Body of pancreas (tissue), 4 donors: Measurements from ENCODE around the gene P2RY4. TPM values are rescaled to one million over a fixed set of nuclear protein-coding genes. Genes with fewer than 3 reads are reported as not detected.

Experiments used
- ATAC-seq: fragments of 150-250 bp; one replicate; pipeline ENCODE4 v1.9.1; 2016
- DNase-seq, 4 donors: peaks; one replicate each; pipeline ENCODE4 v3.0.0-alpha.2; 2019
- H3K27ac ChIP-seq, 4 donors: fragments of 200-600 bp; sonication (generic); 1 replicate in 3 of 4; 2 replicates in 1 of 4; pipeline versions ENCODE4 v1.5.1 to v1.6.1; 2016 to 2019; ENCODE audit warnings: mild to moderate bottlenecking in 1 of 4, mixed read lengths in 1 of 4, moderate library complexity in 1 of 4
- H3K27me3 ChIP-seq, 2 donors: fragments of 200-600 bp; sonication (generic); one replicate each; pipeline ENCODE4 v1.6.0; 2016; ENCODE audit warnings: mild to moderate bottlenecking in 1 of 2
- H3K36me3 ChIP-seq, 2 donors: fragments of 200-600 bp; sonication (generic); replicated peaks in 1 of 2; 2 replicates each; pipeline ENCODE4 v1.5.1; 2016; ENCODE audit warnings: low read depth in 2 of 2; ENCODE audit not compliant: insufficient read depth in 1 of 2
- H3K4me1 ChIP-seq: fragments of 200-600 bp; sonication (generic); one replicate; pipeline ENCODE4 v1.6.0; 2016
- H3K4me3 ChIP-seq, 2 donors: fragments of 200-600 bp; sonication (generic); 1 replicate in 1 of 2; 2 replicates in 1 of 2; pipeline ENCODE4 v1.5.1; 2016 to 2019
- H3K9me3 ChIP-seq, 3 donors: fragments of 200-600 bp; sonication (generic); 1 replicate in 2 of 3; 2 replicates in 1 of 3; pipeline ENCODE4 v1.5.1; 2016
- CTCF ChIP-seq, 7 experiments: fragments of 450-650 bp in 4 of 7; fragments of 200-600 bp in 3 of 7; sonication (generic) in 3 of 7; IDR thresholded peaks; one replicate each; pipeline ENCODE4 v1.5.1; 2016 to 2019; ENCODE audit warnings: antibody characterized with exemption in 7 of 7
- POLR2A ChIP-seq, 3 donors: fragments of 450-650 bp; IDR thresholded peaks; one replicate each; pipeline ENCODE4 v1.6.1; 2016; ENCODE audit warnings: antibody characterized with exemption in 3 of 3, mild to moderate bottlenecking in 2 of 3
- WGBS, 2 donors: methylation state at CpG; one replicate each; pipeline ENCODE4 v1.1.5; 2017; 5-methylcytosine and 5-hydroxymethylcytosine counted together
- intact Hi-C: fragments of 100-400 bp; cut with DNase I; formaldehyde crosslinking; loops from one replicate; pipeline ENCODE4 v1.15.1; 2023
- total RNA-seq, 2 donors: library from RNA; depleted of rRNA; stranded (reverse); fragments of >200 nt; gene quantifications; one replicate each; pipeline ENCODE4 v1.1.0, GENCODE V29; 2016

Gene P2RY4
- 1 to 10 TPM in 1 of 2 donors, not detected in 1; 1.3 TPM for total RNA-seq

- intact Hi-C loops, result no loop called here
- H3K36me3 ChIP-seq, result no peaks in the 10 kb centered on the region
- TF ChIP-seq CTCF (IDR thresholded peaks at IDR 0.05) (no peak), POLR2A (IDR thresholded peaks at IDR 0.05) (no peak)
- ATAC-seq, result no peak
- H3K9me3 ChIP-seq, result no peaks in the 10 kb centered on the region
- no peak for DNase-seq
- H3K27me3 ChIP-seq, result no peaks in the 10 kb centered on the region
- H3K4me3 ChIP-seq, result no peak within 1 kb of the TSS
- H3K27ac ChIP-seq, result no peak within 1 kb of the TSS
- WGBS, 2 donors, result 49 to 70% methylated on average over 3 of the region's 4 CpGs
- H3K4me1 ChIP-seq, result no peaks in the 10 kb centered on the region
These were observed at the start of gene P2RY4 for GRCh38 chrX:70260104-70260503. TSS of gene P2RY4 (minus strand) at chrX:70260204. CDS start at chrX:70259624, 580 bp downstream.

GRCh38 chrX:70301716-70302115, 41.7 kb upstream of the P2RY4 start:
- H3K4me1 ChIP-seq, result no peaks in the 10 kb centered on the region
- intact Hi-C loops, result no loop called here
- H3K4me3 ChIP-seq, result no peak overlapping the region
- no peaks in the 10 kb centered on the region for H3K27me3 ChIP-seq
- WGBS, 2 donors, result 53 to 86% methylated on average over 3 of the region's 3 CpGs
- H3K9me3 ChIP-seq, result no peaks in the 10 kb centered on the region
- TF ChIP-seq CTCF (IDR thresholded peaks at IDR 0.05) (no peak), POLR2A (IDR thresholded peaks at IDR 0.05) (no peak)
- no peak overlapping the region for H3K27ac ChIP-seq
- H3K36me3 ChIP-seq, result no peaks in the 10 kb centered on the region
- DNase-seq, result no peak
- ATAC-seq, result no peak

- no peak for ATAC-seq
- H3K9me3 ChIP-seq, result no peaks in the 10 kb centered on the region
- no peak overlapping the region for H3K4me3 ChIP-seq
- intact Hi-C loops, result no loop called here
- H3K27ac ChIP-seq, result no peak overlapping the region
- H3K27me3 ChIP-seq, result no peaks in the 10 kb centered on the region
- TF ChIP-seq POLR2A (IDR thresholded peaks at IDR 0.05), result no peak
- no peak for DNase-seq
- no peaks in the 10 kb centered on the region for H3K36me3 ChIP-seq
- 87 to 89% methylated on average over 5 of the region's 5 CpGs for WGBS, 2 donors
- H3K4me1 ChIP-seq, result peaks cover 12% of the 10 kb centered on the region
These were observed 33.6 kb upstream of the P2RY4 start for GRCh38 chrX:70293621-70294020.

- DNase-seq (no peak), ATAC-seq (no peak)
- intact Hi-C loops, result no loop called here
- no peak for TF ChIP-seq CTCF (IDR thresholded peaks at IDR 0.05)
- no peak for TF ChIP-seq POLR2A (IDR thresholded peaks at IDR 0.05)
- WGBS, 2 donors, result 0% methylated on average over 1 of the region's 1 CpG
- no peak overlapping the region for H3K27ac ChIP-seq
- no peak overlapping the region for H3K4me3 ChIP-seq
- no peaks in the 10 kb centered on the region for H3K36me3 ChIP-seq
- H3K4me1 ChIP-seq, result peaks cover 12% of the 10 kb centered on the region
- no peaks in the 10 kb centered on the region for H3K27me3 ChIP-seq
- H3K9me3 ChIP-seq, result no peaks in the 10 kb centered on the region
These were observed 32.8 kb upstream of the P2RY4 start for GRCh38 chrX:70292788-70293187.

GRCh38 chrX:70289793-70290770, 30.1 kb upstream of the P2RY4 start, which contains the start of the genes KIF4A and PDZD11:
TSS of gene KIF4A (plus strand) at chrX:70290104. CDS start at chrX:70290459, 355 bp downstream.
TSS of gene PDZD11 (minus strand) at chrX:70289927. CDS start at chrX:70289341, 586 bp downstream.
- DNase-seq (peak; percentile 76 to 84 (median 82)), ATAC-seq (peak; percentile 100)
- Histone ChIP-seq H3K4me3 (peak within 1 kb of the TSS in 1 of 2 donors; percentile 32), H3K27ac (peak within 1 kb of the TSS in 3 of 4 donors; percentile 26 to 68 (median 57)), H3K27me3 (no peaks in the 10 kb centered on the region), H3K36me3 (no peaks in the 10 kb centered on the region), H3K9me3 (no peaks in the 10 kb centered on the region), H3K4me1 (peaks cover 12% of the 10 kb centered on the region)
- TF ChIP-seq POLR2A (IDR thresholded peaks at IDR 0.05) (peak in 2 of 3 donors; percentile 35 to 46), CTCF (IDR thresholded peaks at IDR 0.05) (no peak)
- intact Hi-C loops, result no loop called here
- 0% methylated on average over 13 to 62 of the region's 62 CpGs for WGBS, 2 donors
